SK-N-SH treated with all-trans-retinoic acid at 6 μM for 48 hours (cell line): ENCODE measurements around the gene ATP6V1G1.

ENCODE experiments used
- ATAC-seq: fragments of 200-7000 bp; cut with Tn5 transposase; 3 replicates; pipeline ENCODE4 v1.9.1; 2020; ENCODE audit warnings: mild to moderate bottlenecking, moderate library complexity
- ARNTL ChIP-seq: fragments of 450-650 bp; formaldehyde crosslinking; IDR thresholded peaks from 2 replicates; pipeline ENCODE4 v1.5.0; 2020; ENCODE audit warnings: low read depth, mild to moderate bottlenecking, moderate library complexity, borderline replicate concordance
- BACH2 ChIP-seq: fragments of 250-450 bp; sonication (Bioruptor Pico); IDR thresholded peaks from 2 replicates; pipeline ENCODE4 v1.9.0; 2021; ENCODE audit warnings: mild to moderate bottlenecking, borderline replicate concordance
- CSDC2 ChIP-seq: fragments of 250-450 bp; sonication (Bioruptor Pico); IDR thresholded peaks from 2 replicates; pipeline ENCODE4 v1.5.0; 2020; ENCODE audit warnings: mild to moderate bottlenecking, moderate library complexity
- ISL1 ChIP-seq: fragments of 250-450 bp; sonication (Bioruptor Pico); IDR thresholded peaks from 2 replicates; pipeline ENCODE4 v2.1.2; 2022; ENCODE audit warnings: mild to moderate bottlenecking, moderate library complexity
- OSR1 ChIP-seq: fragments of 250-450 bp; sonication (Bioruptor Pico); IDR thresholded peaks from 2 replicates; pipeline ENCODE4 v1.8.0; 2022; ENCODE audit warnings: moderate library complexity, mild to moderate bottlenecking, inconsistent platforms
- PPARA ChIP-seq: fragments of 250-450 bp; sonication (Bioruptor Pico); IDR thresholded peaks from 2 replicates; pipeline ENCODE4 v1.5.0; 2020; ENCODE audit warnings: mild to moderate bottlenecking, borderline replicate concordance
- RARB ChIP-seq: fragments of 250-450 bp; sonication (Bioruptor Pico); IDR thresholded peaks from 2 replicates; pipeline ENCODE4 v1.8.0; 2021; ENCODE audit warnings: mild to moderate bottlenecking, moderate library complexity
- SNAI2 ChIP-seq: fragments of 250-450 bp; sonication (Bioruptor Pico); IDR thresholded peaks from 2 replicates; pipeline ENCODE4 v1.5.0; 2020; ENCODE audit warnings: mild to moderate bottlenecking, moderate library complexity
- TCF4 ChIP-seq: fragments of 250-450 bp; sonication (Bioruptor Pico); IDR thresholded peaks from 2 replicates; pipeline ENCODE4 v1.8.0; 2021; ENCODE audit warnings: mild to moderate bottlenecking, moderate library complexity, borderline replicate concordance
- ZC3H10 ChIP-seq: fragments of 250-450 bp; sonication (Bioruptor Pico); IDR thresholded peaks from 2 replicates; pipeline ENCODE4 v1.5.1; 2021; ENCODE audit warnings: mild to moderate bottlenecking, moderate library complexity
- ZFP30 ChIP-seq: fragments of 450-650 bp; formaldehyde crosslinking; IDR thresholded peaks from 2 replicates; pipeline ENCODE4 v1.5.0; 2022; ENCODE audit warnings: mild to moderate bottlenecking, moderate library complexity
- ZNF565 ChIP-seq: fragments of 450-650 bp; formaldehyde crosslinking; conservative IDR thresholded peaks from 2 replicates; pipeline ENCODE4 v1.5.0; 2020; ENCODE audit warnings: low read depth, mild to moderate bottlenecking, moderate library complexity
- TF ChIP-seq, protein P1 (sequence below): fragments of 250-450 bp; sonication (Bioruptor Pico); IDR thresholded peaks from 2 replicates; pipeline ENCODE4 v1.5.0; 2020; ENCODE audit warnings: mild to moderate bottlenecking, moderate library complexity
- TF ChIP-seq, protein P2 (sequence below): fragments of 250-450 bp; sonication (Bioruptor Pico); IDR thresholded peaks from 2 replicates; pipeline ENCODE4 v1.5.1; 2020; ENCODE audit warnings: low read depth, mild to moderate bottlenecking, moderate library complexity
- TF ChIP-seq, protein P3 (sequence below): fragments of 250-450 bp; sonication (Bioruptor Pico); IDR thresholded peaks from 2 replicates; pipeline ENCODE4 v1.8.0; 2020; ENCODE audit warnings: mild to moderate bottlenecking, moderate library complexity, borderline replicate concordance
- TF ChIP-seq, protein P4 (sequence below): fragments of 250-450 bp; sonication (Bioruptor Pico); IDR thresholded peaks from 2 replicates; pipeline ENCODE4 v1.8.0; 2021; ENCODE audit warnings: low read depth, mild to moderate bottlenecking, moderate library complexity, borderline replicate concordance
- TF ChIP-seq, protein P5 (sequence below): fragments of 250-450 bp; sonication (Bioruptor Pico); IDR thresholded peaks from 2 replicates; pipeline ENCODE4 v1.5.1; 2021; ENCODE audit warnings: mild to moderate bottlenecking, moderate library complexity

The ATP6V1G1 gene

DNA sequence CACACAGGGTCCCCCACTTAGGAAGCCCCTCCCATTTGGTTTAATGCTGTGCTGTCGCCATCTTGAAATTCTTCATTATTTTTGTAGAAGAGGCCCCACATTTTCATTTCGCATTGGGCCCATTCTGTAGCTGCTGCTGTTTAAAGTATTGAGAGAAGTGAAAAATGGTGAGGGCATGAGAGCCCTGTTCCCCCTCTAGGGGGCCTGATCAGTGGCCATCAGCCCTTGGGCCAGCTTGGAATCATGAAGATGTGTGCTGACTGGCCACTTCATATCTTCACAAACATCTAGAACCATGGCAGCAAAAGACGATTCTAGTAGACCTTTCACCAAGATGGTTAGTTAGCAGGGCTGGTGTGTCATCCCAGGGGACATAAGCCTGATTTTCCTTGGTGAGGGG lies 26.8 kb downstream of the ATP6V1G1 start (continued):
- TF ChIP-seq, protein P1, sequence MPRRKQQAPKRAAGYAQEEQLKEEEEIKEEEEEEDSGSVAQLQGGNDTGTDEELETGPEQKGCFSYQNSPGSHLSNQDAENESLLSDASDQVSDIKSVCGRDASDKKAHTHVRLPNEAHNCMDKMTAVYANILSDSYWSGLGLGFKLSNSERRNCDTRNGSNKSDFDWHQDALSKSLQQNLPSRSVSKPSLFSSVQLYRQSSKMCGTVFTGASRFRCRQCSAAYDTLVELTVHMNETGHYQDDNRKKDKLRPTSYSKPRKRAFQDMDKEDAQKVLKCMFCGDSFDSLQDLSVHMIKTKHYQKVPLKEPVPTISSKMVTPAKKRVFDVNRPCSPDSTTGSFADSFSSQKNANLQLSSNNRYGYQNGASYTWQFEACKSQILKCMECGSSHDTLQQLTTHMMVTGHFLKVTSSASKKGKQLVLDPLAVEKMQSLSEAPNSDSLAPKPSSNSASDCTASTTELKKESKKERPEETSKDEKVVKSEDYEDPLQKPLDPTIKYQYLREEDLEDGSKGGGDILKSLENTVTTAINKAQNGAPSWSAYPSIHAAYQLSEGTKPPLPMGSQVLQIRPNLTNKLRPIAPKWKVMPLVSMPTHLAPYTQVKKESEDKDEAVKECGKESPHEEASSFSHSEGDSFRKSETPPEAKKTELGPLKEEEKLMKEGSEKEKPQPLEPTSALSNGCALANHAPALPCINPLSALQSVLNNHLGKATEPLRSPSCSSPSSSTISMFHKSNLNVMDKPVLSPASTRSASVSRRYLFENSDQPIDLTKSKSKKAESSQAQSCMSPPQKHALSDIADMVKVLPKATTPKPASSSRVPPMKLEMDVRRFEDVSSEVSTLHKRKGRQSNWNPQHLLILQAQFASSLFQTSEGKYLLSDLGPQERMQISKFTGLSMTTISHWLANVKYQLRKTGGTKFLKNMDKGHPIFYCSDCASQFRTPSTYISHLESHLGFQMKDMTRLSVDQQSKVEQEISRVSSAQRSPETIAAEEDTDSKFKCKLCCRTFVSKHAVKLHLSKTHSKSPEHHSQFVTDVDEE = no peak
- TF ChIP-seq OSR1 (CRISPR knock-in tag) = no peak

DNA sequence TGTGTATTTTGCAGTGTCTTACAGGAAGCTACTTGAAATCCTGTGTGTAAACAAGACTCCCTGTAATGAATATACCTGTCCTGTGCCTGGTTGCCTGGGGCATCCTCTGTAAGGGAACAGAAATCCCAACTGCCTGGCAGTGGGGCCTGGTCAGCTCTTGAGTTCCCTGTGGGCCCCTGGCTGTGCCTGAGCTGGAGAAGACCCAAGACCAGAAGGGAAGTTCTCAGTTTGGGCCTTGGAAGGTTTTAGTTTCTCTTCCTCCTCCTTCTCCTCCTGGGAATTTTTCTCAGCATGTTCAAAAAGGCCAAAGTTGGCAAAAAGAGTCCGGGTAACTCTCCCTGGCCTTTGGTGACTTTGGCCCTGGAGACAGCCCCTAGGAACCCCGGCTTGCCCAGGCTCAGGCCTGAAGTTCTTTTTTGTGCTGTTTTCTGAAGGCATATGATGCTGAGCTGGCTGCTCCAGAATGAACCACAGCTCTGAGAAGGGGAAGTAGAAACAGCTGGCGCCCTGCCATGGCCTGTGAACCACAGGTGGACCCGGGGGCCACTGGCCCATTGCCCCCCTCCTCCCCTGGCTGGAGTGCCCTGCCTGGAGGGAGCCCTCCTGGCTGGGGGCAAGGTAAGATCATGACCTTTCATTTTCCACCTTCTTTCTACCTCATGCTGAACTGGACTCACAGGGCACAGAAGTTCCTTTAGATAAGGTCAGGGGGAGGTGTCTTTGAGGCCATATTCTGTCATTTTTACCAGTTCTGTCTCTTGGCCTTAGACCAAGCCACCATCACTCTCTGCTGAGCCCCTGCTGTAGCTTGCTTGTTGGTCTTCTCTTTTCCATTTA lies 29.3 kb downstream of the ATP6V1G1 start:
- ATAC-seq = no peak
- no peak for TF ChIP-seq ISL1 (CRISPR knock-in tag)
- TF ChIP-seq BACH2 (CRISPR knock-in tag) = no peak
- TF ChIP-seq ZFP30 (CRISPR knock-in tag) = no peak
- TF ChIP-seq, protein P2, sequence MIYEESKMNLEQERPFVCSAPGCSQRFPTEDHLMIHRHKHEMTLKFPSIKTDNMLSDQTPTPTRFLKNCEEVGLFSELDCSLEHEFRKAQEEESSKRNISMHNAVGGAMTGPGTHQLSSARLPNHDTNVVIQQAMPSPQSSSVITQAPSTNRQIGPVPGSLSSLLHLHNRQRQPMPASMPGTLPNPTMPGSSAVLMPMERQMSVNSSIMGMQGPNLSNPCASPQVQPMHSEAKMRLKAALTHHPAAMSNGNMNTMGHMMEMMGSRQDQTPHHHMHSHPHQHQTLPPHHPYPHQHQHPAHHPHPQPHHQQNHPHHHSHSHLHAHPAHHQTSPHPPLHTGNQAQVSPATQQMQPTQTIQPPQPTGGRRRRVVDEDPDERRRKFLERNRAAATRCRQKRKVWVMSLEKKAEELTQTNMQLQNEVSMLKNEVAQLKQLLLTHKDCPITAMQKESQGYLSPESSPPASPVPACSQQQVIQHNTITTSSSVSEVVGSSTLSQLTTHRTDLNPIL (CRISPR knock-in tag) = no peak
- no peak for TF ChIP-seq PPARA (CRISPR knock-in tag)

DNA sequence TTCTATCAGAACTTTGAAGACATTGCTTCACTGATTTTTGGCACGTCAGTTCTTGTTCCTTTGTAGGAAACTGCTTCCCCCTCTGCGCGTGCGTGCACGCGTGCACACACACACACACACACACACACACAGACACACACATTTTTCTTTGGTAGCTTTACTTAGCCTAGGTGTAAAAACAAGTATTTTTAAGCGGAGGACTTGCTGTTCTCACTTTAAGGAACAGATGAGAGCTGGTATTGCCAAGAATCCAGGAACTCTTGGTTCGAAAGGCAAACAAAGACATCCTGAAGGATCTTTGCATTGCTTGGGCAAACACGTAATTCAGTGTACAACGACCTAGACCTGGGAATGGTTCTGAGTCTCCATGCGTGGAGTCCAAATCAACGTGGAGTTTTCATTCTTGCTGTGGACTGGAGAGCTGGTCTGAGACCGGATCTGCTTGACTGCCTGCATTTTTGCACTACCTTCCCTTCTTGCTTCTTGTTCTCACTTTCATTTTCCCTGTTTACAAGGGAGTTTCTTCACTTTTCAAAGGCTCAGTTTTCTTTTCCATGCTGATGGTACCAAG lies 31.7 kb downstream of the ATP6V1G1 start:
- TF ChIP-seq ZFP30 (CRISPR knock-in tag) (no peak), ARNTL (CRISPR knock-in tag) (no peak), OSR1 (CRISPR knock-in tag) (no peak)
- TF ChIP-seq, all 23 proteins: peak for 0
- no peak for ATAC-seq

DNA sequence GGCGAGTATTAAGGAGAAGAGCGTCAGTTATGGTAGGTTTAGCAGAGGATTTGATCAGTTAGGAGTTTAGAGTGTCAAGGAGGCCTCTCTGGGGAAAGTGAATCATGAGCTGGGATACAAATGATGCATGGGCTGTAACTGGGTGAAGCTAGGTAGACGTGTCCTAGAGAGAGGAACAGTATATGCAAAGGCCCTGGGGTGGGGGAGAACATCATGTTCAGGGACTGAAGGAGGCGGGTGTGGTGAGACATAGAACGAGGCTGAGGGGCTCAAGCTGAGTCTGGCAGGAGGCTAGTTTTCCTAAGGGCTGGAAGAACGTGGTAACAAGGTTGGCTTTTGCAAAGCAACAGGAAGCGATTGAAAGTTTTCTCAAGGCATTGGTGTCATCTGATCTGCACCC lies 34.0 kb downstream of the ATP6V1G1 start:
- no peak for ATAC-seq

More for the DNA sequence above, 34.0 kb downstream of the ATP6V1G1 start:
- TF ChIP-seq RARB (no peak), ZC3H10 (CRISPR knock-in tag) (no peak), PPARA (CRISPR knock-in tag) (no peak), TCF4 (CRISPR knock-in tag) (no peak), ZNF565 (CRISPR knock-in tag) (no peak), SNAI2 (CRISPR knock-in tag) (no peak), OSR1 (CRISPR knock-in tag) (no peak), CSDC2 (no peak)
- TF ChIP-seq, protein P3, sequence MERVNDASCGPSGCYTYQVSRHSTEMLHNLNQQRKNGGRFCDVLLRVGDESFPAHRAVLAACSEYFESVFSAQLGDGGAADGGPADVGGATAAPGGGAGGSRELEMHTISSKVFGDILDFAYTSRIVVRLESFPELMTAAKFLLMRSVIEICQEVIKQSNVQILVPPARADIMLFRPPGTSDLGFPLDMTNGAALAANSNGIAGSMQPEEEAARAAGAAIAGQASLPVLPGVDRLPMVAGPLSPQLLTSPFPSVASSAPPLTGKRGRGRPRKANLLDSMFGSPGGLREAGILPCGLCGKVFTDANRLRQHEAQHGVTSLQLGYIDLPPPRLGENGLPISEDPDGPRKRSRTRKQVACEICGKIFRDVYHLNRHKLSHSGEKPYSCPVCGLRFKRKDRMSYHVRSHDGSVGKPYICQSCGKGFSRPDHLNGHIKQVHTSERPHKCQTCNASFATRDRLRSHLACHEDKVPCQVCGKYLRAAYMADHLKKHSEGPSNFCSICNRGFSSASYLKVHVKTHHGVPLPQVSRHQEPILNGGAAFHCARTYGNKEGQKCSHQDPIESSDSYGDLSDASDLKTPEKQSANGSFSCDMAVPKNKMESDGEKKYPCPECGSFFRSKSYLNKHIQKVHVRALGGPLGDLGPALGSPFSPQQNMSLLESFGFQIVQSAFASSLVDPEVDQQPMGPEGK (CRISPR knock-in tag) = no peak
- TF ChIP-seq, protein P4, sequence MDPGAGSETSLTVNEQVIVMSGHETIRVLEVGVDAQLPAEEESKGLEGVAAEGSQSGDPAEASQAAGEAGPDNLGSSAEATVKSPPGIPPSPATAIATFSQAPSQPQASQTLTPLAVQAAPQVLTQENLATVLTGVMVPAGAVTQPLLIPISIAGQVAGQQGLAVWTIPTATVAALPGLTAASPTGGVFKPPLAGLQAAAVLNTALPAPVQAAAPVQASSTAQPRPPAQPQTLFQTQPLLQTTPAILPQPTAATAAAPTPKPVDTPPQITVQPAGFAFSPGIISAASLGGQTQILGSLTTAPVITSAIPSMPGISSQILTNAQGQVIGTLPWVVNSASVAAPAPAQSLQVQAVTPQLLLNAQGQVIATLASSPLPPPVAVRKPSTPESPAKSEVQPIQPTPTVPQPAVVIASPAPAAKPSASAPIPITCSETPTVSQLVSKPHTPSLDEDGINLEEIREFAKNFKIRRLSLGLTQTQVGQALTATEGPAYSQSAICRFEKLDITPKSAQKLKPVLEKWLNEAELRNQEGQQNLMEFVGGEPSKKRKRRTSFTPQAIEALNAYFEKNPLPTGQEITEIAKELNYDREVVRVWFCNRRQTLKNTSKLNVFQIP (CRISPR knock-in tag) = no peak
- TF ChIP-seq, protein P2 (CRISPR knock-in tag) = no peak
- TF ChIP-seq, protein P5, sequence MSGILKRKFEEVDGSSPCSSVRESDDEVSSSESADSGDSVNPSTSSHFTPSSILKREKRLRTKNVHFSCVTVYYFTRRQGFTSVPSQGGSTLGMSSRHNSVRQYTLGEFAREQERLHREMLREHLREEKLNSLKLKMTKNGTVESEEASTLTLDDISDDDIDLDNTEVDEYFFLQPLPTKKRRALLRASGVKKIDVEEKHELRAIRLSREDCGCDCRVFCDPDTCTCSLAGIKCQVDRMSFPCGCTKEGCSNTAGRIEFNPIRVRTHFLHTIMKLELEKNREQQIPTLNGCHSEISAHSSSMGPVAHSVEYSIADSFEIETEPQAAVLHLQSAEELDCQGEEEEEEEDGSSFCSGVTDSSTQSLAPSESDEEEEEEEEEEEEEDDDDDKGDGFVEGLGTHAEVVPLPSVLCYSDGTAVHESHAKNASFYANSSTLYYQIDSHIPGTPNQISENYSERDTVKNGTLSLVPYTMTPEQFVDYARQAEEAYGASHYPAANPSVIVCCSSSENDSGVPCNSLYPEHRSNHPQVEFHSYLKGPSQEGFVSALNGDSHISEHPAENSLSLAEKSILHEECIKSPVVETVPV = no peak
- TF ChIP-seq, all 23 proteins: peak for 0
